ENCODE measurements around the gene KLF7. TPM values are rescaled to one million over a fixed set of nuclear protein-coding genes. Genes with fewer than 3 reads are reported as not detected.

KLF7 gene
- total RNA-seq, 1 experiment from 2014 or later: 15.4 TPM

DNA sequence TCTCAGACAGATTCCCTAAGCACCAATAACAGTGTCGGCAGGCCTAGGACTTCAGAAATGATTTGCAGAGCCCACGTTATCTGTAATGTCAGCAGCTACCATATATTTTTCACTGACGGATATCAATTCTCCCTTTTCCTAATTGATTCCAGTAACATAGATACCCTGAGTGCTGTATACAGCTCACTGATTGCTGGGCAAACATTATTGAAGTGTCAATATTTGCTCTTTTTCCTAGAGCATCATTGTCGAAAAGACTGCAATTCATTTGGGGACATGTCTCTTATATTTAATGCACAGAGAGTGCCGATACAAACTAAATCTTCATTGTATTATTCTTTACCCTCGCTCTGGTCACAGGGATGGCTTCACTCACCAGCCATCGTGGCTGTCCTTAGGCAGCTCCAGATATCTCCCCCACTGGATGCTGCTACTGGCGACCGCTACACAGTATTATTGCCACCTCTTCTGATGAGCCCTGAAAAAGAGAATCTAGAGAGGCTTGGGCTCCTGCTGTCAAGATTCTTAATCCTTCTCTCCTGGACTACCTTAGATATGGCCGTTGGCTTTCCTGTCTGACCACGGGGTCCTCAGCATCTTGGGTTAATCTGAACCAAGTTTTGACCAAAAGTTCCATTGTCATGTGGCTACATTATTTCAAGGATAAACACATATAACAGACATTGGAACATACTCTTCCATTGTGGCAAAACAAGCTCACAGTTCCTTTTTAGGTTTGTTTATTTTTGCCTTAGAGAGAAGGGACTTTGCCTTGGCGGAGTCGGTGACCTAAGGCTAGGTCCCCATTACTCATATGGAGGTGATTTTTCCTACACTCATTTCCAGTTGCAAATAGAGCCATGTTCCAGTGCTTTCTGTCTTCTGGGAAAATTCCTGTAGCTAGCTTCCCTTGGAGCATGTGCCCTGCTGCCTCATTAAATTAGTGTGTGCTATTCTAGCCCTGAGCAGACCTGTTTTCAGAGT, 121.1 kb downstream of the KLF7 start:
- Histone ChIP-seq H3K4me3 (replicated peaks in 1 of 2; ENCODE audit: low read depth in 1 of 2, low read length in 2 of 2) (no peak overlapping the region), H3K4me1 (ENCODE audit: control insufficient read depth in 1 of 2, insufficient read depth in 2 of 2, low read length in 2 of 2) (no peaks in the 10 kb centered on the region), H4K20me1 (ENCODE audit: insufficient read depth) (no peaks in the 10 kb centered on the region), H3K27me3 (ENCODE audit: insufficient read depth, low read length) (no peaks in the 10 kb centered on the region), H3K9me2 (ENCODE audit: insufficient read depth) (no peaks in the 10 kb centered on the region), H3K9ac (ENCODE audit: low read length) (no peak overlapping the region), H3K4me2 (ENCODE audit: low read length) (no peak overlapping the region), H3K79me2 (ENCODE audit: insufficient read depth, low read length) (no peaks in the 10 kb centered on the region), H3K9me3 (ENCODE audit: control insufficient read depth in 1 of 2, insufficient read depth in 1 of 2, low read depth in 1 of 2, low read length in 2 of 2) (no peaks in the 10 kb centered on the region), H3K27ac (ENCODE audit: low read depth, low read length) (no peak overlapping the region), H2AFZ (ENCODE audit: low read depth, low read length, poor library complexity, severe bottlenecking) (no peak overlapping the region), H3K36me3 (ENCODE audit: control insufficient read depth in 1 of 2, insufficient read depth in 2 of 2, low read length in 2 of 2) (no peaks in the 10 kb centered on the region)
- TF ChIP-seq CBX3 (IDR thresholded peaks at IDR 0.05; ENCODE audit: low read depth) (no peak), SP1 (IDR thresholded peaks at IDR 0.05; ENCODE audit: low read depth) (no peak), SRF (IDR thresholded peaks at IDR 0.05; ENCODE audit: low read depth) (no peak), EZH2phosphoT487 (IDR thresholded peaks at IDR 0.05; ENCODE audit: borderline replicate concordance) (no peak), ZFX (IDR thresholded peaks at IDR 0.05) (no peak), CEBPB (IDR thresholded peaks at IDR 0.05; ENCODE audit: low read depth) (no peak), CTCF (IDR thresholded peaks at IDR 0.05 in 2 of 3, conservative IDR thresholded peaks at IDR 0.05 in 1 of 3; ENCODE audit: borderline replicate concordance in 1 of 3, insufficient read depth in 1 of 3, low read depth in 2 of 3, low read length in 2 of 3) (no peak), YY1 (IDR thresholded peaks at IDR 0.05; ENCODE audit: extremely low read depth, insufficient replicate concordance, low read depth, low read length) (no peak), ZBTB33 (IDR thresholded peaks at IDR 0.05; ENCODE audit: extremely low read depth, insufficient replicate concordance, low read length) (no peak), RAD21 (IDR thresholded peaks at IDR 0.05; ENCODE audit: low read depth) (no peak)
- TF ChIP-seq, protein P1, sequence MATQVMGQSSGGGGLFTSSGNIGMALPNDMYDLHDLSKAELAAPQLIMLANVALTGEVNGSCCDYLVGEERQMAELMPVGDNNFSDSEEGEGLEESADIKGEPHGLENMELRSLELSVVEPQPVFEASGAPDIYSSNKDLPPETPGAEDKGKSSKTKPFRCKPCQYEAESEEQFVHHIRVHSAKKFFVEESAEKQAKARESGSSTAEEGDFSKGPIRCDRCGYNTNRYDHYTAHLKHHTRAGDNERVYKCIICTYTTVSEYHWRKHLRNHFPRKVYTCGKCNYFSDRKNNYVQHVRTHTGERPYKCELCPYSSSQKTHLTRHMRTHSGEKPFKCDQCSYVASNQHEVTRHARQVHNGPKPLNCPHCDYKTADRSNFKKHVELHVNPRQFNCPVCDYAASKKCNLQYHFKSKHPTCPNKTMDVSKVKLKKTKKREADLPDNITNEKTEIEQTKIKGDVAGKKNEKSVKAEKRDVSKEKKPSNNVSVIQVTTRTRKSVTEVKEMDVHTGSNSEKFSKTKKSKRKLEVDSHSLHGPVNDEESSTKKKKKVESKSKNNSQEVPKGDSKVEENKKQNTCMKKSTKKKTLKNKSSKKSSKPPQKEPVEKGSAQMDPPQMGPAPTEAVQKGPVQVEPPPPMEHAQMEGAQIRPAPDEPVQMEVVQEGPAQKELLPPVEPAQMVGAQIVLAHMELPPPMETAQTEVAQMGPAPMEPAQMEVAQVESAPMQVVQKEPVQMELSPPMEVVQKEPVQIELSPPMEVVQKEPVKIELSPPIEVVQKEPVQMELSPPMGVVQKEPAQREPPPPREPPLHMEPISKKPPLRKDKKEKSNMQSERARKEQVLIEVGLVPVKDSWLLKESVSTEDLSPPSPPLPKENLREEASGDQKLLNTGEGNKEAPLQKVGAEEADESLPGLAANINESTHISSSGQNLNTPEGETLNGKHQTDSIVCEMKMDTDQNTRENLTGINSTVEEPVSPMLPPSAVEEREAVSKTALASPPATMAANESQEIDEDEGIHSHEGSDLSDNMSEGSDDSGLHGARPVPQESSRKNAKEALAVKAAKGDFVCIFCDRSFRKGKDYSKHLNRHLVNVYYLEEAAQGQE (IDR thresholded peaks at IDR 0.05; ENCODE audit: low read depth): no peak
- no peak for ATAC-seq
- intact Hi-C loops (cut with micrococcal nuclease): no loop called here
- ChIA-PET RAD21 (ENCODE audit: low non-redundant PET in 1 of 2, low total read pairs in 2 of 2, uncharacterized antibody in 2 of 2, unreplicated experiment in 2 of 2) (no interaction called here), POLR2A (no interaction called here), CTCF (no interaction called here)
- no TSS peak for BruUV-seq (replicated peaks)
- DNase-seq (ENCODE audit: low read depth, low spot score): no peak
